ENCODE data around the gene PHIP. TPM values are rescaled to one million over a fixed set of nuclear protein-coding genes. Genes with fewer than 3 reads are reported as not detected.

The PHIP gene
- total RNA-seq, 1 donor = 26.3 TPM

GRCh38 chr6:78953798-78954197, 124.3 kb downstream of the PHIP start:
- DNase-seq (ENCODE audit: low read depth) = no peak
- no peak overlapping the region for H3K4me3 ChIP-seq (ENCODE audit: low read depth, low read length)
- no peak for TF ChIP-seq CTCF (IDR thresholded peaks at IDR 0.05; ENCODE audit: insufficient read depth, low read depth, low read length)

- TF ChIP-seq CTCF (IDR thresholded peaks at IDR 0.05; ENCODE audit: insufficient read depth, low read depth, low read length) = no peak
- DNase-seq (ENCODE audit: low read depth) = no peak
- H3K4me3 ChIP-seq (ENCODE audit: low read depth, low read length) = no peak overlapping the region
Measured at GRCh38 chr6:78952362-78952761, 125.7 kb downstream of the PHIP start.

- no peak for DNase-seq (ENCODE audit: low read depth)
- no peak overlapping the region for H3K4me3 ChIP-seq (ENCODE audit: low read depth, low read length)
- no peak for TF ChIP-seq CTCF (IDR thresholded peaks at IDR 0.05; ENCODE audit: insufficient read depth, low read depth, low read length)
Measured at GRCh38 chr6:78948785-78949184, 129.3 kb downstream of the PHIP start.

GRCh38 chr6:78947962-78948361, 130.1 kb downstream of the PHIP start:
- peak overlapping the region; percentile 33 for H3K4me3 ChIP-seq (ENCODE audit: low read depth, low read length)
- peak; percentile 69 for DNase-seq (ENCODE audit: low read depth)
- no peak for TF ChIP-seq CTCF (IDR thresholded peaks at IDR 0.05; ENCODE audit: insufficient read depth, low read depth, low read length)

- no peak for TF ChIP-seq CTCF (IDR thresholded peaks at IDR 0.05; ENCODE audit: insufficient read depth, low read depth, low read length)
- peak; percentile 38 for DNase-seq (ENCODE audit: low read depth)
- H3K4me3 ChIP-seq (ENCODE audit: low read depth, low read length) = peak overlapping the region; percentile 33
Measured at GRCh38 chr6:78947529-78947928, 130.5 kb downstream of the PHIP start.

GRCh38 chr6:78942446-78942845, 135.6 kb downstream of the PHIP start:
- no peak for TF ChIP-seq CTCF (IDR thresholded peaks at IDR 0.05; ENCODE audit: insufficient read depth, low read depth, low read length)
- H3K4me3 ChIP-seq (ENCODE audit: low read depth, low read length) = no peak overlapping the region
- DNase-seq (ENCODE audit: low read depth) = peak; percentile 43

- no peak for TF ChIP-seq CTCF (IDR thresholded peaks at IDR 0.05; ENCODE audit: insufficient read depth, low read depth, low read length)
- no peak overlapping the region for H3K4me3 ChIP-seq (ENCODE audit: low read depth, low read length)
- DNase-seq (ENCODE audit: low read depth) = no peak
Measured at GRCh38 chr6:78936515-78936914, 141.5 kb downstream of the PHIP start.
